Stimulated activated CD8-positive, alpha-beta memory T cell treated with anti-CD3 and anti-CD28 coated beads, Interleukin-4, amount 100 ng/mL, for 4 hours (primary cell): ENCODE data around the gene TOR3A.
A peak's percentile ranks its signal among the peaks of the same experiment; 100 is the strongest.
"Not testable (repeated sequence)": the region's sequence is repeated elsewhere in the genome, so short reads cannot be mapped to it uniquely, and the experiment has no call there.

Source experiments
- DNase-seq, 2 donors: peaks; one replicate each; pipeline ENCODE4 v3.0.0-alpha.2; 2020; ENCODE audit warnings: low read depth in 2 of 2, low spot score in 1 of 2

The TOR3A gene, protein sequence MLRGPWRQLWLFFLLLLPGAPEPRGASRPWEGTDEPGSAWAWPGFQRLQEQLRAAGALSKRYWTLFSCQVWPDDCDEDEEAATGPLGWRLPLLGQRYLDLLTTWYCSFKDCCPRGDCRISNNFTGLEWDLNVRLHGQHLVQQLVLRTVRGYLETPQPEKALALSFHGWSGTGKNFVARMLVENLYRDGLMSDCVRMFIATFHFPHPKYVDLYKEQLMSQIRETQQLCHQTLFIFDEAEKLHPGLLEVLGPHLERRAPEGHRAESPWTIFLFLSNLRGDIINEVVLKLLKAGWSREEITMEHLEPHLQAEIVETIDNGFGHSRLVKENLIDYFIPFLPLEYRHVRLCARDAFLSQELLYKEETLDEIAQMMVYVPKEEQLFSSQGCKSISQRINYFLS

DNA sequence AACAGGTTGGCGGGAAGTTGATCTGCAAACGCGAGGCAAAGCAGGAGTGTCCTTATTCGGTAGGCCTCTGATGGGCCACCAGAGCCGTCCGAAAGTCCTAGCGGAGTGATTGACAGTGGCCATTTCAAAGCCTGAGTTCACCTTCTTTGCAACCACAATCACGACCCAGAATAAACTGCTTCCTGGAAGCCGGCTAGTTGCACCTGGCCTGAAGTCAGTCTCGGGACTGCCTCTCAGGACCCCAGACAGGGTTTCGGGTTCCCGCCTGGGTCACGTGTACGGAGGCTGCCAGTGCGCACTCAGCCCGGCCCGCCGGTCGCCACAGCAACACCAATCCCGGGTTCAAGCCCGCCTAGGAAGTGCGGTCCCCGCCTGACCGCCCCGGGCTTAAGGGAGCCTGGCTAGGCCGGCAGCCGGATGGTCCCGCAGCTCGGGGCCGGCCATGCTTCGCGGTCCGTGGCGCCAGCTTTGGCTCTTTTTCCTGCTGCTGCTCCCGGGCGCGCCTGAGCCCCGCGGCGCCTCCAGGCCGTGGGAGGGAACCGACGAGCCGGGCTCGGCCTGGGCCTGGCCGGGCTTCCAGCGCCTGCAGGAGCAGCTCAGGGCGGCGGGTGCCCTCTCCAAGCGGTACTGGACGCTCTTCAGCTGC, at the start of gene TOR3A:
TSS of gene TOR3A (plus strand) at position 384 of the 646 bp plus-strand sequence. CDS start at position 443, 59 bp downstream.
- DNase-seq: peak in 1 of 2 donors; percentile 60

DNA sequence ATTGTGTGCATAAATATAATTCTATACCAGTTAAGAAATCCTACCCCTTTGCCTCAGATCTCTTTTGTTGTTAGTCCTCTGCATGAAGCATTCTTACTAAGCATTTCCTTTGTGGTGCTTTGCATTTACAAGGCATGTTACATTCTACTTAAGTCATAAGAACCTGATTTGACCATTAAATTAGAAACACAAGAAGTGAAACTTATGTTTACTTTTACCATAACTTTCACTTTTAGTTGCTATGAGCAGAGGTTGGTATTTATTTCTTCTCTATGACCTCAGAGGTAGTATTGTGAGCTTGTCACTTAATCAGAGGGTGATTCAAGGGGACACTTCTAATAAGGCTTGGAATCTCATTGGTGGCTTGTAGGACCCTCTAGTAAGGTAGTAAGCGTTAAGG, 47.1 kb upstream of the TOR3A start:
- DNase-seq: no peak

DNA sequence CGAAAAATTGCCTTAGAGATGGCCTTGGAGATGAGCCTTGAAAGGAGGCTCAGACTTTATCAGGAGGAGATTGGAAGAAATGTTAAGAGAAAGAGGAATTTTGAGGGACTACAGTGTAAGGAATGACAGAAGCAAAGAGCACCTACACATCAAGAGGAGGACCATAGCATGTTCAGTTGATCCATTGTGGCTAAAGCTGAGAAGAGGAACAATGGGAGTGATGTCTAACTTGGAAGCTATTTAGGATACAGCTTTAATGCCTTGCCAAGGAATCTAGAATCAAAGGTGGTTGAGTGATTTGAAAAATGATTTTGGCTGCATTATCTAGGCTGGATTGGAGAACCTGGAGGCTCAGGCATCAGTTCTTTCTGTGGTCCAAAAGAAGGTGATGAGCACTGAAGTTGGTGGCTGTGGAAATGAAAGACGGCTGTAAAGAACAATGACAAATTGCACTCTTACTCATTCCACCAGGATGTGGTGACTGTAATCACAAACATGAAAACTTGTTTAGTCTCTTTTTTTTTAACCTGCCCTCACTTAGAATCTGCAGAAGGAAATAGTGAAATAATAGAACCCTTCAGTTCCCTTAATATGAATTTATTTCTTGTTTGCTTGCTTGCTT, 44.9 kb upstream of the TOR3A start:
- DNase-seq: no peak

DNA sequence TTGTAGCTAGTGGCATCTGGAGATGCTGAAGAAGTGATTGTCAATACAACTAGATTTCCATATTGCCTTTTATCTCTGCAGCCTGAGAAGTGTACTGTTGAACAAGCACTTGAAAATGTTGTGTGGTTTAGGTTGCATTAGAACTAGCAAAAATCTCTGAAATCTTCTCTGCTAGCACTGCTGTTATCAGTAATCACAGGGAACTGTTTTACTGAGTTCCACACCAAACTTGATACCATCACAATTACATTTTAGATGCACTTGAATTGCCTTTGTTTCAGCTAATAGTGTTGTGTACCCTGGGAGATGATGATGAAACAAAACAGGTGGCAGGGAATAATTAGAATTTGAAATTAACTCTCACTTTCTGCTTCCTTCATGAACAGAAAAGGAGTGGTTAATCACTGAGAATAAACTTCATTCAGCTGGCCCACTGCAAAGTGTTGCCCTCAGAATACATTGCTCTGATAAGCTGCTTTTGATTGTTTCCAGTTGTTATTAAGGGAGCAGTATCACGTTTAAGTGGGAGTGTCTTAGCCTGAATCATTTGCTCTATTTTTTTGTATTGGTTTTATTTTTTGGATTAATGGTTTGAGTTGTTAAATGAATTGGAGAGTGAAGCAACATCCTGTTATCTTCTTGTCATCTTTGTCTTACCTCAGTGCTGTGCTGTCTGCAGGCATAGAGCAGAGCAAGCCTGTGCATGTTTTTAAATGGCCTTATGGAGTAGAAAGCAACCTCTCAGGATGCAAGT, 43.2 kb upstream of the TOR3A start:
- no peak for DNase-seq

DNA sequence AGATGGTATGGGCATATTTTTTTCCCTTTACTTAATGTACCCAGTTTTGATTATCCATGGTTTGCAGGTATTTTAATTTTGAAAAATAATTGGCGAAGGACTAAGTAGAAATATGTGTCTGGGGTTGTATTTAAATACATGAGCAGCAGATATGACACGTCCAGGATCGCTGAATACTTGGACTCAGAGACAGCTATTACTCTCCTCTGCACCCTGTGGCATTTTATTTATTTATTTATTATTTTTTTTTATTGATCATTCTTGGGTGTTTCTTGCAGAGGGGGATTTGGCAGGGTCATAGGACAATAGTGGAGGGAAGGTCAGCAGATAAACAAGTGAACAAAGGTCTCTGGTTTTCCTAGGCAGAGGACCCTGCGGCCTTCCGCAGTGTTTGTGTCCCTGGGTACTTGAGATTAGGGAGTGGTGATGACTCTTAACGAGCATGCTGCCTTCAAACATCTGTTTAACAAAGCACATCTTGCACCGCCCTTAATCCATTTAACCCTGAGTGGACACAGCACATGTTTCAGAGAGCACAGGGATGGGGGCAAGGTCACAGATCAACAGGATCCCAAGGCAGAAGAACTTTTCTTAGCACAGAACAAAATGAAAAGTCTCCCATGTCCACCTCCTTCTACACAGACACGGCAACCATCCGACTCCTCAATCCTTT, 42.2 kb upstream of the TOR3A start:
- DNase-seq: not testable (repeated sequence)

DNA sequence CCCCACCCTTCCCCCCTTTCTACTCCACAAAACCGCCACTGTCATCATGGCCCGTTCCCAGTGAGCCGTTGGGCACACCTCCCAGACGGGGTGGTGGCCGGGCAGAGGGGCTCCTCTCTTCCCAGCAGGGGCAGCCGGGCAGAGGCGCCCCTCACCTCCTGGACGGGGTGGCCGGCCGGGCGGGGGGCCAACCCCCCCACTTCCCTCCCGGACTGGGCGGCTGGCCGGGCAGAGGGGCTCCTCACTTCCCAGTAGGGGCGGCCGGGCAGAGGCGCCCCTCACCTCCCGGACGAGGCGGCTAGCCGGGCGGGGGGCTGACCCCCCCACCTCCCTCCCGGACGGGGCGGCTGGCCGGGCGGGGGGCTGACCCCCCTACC, 41.7 kb upstream of the TOR3A start:
- not testable (repeated sequence) for DNase-seq

DNA sequence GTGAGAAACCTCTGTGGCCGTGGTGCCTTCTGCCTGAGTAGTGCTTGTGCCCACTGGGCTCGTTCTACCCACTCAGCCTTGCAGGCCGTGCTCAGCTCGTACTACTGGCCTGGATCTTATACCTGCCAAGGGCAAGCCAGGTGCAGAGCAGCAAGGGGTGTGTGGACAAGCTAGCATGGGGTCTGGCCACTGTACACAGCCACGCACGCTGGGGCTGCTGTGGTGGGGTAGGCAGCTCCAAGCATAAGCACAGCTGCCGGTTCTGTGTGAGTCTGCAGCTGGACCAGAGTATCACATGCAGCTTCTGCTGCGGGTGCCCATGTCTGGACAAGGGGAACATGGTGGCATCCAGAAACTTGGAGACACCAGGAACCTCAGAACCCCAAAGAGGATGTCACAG, 39.8 kb upstream of the TOR3A start:
- DNase-seq: no peak

DNA sequence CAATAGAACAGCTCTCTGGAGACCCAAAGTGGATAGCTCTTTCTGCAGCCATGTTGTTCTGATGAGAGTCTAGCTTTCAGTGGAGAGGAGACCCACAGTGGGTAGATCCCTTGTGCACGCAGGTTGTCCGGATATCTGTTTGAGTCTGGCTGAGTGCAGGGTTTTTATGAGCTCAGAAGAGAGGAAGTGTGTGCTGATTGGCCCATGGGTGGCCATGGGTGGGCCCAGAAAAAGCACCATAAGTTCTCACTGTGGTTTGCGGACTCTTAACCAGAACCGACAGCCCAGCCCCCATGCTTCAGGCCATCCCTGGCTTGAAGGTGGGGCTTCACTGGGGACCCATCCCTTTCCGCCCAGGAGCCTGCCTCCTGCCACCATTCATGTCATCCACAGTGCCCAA, 39.2 kb upstream of the TOR3A start:
- no peak for DNase-seq

DNA sequence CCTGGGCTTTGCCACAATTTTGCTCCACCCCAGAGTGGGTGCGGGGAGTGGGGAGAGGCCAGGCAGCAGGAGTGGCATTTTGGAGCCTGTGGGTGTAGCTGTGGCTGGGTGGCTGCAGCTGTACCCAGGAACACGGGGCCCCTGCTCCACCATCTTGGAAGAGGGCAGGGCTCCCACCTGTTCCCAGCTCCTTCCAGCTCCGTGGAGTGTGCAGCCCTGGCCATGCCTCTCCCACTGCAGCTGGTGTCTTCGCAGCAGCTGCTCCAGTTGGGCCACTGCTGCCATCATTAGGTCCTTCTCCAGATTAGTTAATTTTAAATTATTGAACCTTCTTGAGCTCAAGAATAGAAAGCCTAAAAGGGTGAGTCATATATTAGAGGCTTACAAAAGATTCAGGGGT, 38.6 kb upstream of the TOR3A start:
- no peak for DNase-seq

DNA sequence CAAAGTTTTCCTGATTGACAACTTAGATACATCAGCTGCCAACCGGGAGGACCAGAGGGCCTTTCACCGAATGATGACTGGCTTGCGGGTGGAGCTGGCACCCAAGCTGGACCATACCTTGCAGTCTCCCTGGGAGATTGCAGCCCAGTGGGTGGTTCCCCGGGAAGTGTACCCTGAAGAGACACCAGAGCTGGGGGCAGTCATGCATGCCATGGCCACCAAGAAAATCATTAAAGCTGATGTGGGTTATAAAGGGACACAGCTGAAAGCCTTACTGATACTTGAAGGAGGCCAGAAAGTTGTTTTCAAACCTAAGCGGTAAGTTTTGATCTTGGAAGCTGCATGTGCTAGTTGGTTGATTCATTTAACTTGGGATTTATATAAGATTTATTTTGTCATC, 38.0 kb upstream of the TOR3A start:
- DNase-seq: no peak

DNA sequence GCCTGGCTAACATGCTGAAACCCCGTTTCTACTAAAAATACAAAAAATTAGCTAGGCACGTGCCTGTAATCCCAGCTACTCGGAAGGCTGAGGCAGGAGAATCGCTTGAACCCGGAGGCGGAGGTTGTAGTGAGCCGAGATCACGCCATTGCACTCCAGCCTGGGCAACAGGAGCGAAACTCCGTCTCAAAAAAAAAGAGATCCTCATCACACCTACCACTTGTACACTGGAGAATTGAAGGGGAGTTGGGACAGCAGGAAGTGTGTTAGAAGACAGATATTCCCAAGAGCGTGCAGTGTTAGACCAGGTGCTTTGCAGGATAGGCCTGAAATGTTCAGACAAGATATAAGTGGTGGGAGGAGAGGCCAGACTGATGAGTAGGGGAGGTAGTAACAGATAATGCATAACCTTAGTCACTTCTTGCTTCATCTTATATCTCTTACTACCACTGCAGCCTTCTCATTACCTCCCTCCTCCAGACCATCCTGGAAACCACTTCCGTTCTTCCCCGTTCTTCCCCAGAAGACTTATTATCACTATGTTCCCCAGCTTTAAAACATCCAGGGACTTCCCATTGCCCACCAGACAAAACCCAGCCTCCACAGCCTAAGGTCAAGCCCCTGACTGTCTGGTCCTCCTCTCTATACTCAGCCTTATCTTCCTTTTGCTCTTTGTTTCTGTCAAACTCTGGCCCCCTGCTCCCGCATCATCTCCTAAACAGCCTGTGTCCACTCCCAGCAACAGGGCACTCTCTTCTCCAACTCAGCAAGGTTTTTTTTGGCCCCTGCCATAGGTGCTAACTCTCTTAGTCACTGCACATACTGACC, 34.8 kb upstream of the TOR3A start:
- no peak for DNase-seq

DNA sequence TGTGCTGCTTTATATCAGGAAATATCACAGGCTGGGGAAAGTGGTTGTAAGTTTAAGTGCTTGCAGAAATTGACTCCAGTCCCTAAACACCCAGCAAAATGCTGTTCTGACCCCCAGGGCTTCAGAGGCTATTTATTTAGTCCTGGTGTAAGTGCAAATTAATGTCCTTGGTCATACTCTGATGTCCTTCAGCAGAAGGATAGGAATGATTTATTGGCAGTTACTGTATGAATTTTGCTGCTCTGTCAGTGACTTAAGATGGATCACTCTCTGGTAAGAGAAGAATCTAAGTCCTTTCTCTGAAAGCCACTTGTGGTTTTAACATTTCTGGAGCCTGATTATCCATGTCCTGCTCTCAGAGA, 34.3 kb upstream of the TOR3A start:
- DNase-seq: no peak

DNA sequence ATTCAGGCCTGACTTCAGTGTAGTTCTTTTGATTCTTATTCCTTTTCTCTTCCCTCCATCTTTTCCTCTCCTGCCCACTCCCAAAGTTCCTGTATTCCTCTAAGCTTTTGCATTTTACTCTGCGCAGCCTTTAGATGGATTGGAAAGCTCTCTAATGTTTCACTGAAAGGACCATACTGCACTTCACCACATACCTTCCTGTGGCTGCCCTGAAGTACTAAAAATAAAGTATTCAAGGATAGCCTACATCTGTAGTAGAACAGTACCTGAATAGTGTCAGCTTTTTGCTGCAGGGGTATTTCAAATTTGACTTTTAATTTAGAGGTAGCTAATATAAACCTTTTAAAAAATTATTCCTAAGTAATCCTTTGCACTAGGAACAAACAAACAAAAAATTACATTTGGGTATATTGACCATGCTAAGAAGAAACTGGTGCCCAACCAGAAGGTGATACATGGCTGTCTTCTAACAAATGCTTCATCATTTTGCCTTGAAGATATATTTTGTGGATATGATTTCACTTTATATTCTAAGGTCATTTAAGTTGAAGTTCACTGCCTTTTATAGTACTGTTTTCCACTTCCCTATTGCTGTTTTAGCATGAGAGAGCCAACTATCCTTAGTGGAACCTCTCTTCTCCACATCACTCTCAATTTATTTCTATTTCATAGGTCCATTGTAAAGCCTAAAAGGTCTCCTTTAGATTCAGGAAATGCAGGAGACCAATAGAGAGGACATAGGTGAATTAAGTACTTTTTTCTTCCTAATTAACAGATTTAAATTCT, 33.3 kb upstream of the TOR3A start:
- DNase-seq: no peak

DNA sequence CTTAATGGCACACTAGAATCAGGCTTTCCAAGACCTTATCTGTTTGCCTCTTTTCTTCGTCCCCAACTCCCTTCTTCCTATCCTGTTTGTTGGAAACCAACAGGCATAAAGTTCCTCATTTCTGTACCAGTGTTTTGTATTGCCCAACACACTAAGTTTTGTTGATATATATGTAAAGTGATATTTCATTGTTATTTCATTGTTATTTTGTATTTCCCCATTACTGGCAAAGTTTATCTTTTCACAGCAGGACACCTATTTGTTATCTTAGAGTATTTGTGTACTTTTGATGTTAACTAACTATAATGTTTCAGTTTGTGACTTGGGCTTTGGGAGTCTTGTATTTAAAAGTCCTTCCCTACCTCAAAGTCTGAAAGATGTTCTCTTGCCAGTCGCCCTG, 29.1 kb upstream of the TOR3A start:
- DNase-seq: no peak

DNA sequence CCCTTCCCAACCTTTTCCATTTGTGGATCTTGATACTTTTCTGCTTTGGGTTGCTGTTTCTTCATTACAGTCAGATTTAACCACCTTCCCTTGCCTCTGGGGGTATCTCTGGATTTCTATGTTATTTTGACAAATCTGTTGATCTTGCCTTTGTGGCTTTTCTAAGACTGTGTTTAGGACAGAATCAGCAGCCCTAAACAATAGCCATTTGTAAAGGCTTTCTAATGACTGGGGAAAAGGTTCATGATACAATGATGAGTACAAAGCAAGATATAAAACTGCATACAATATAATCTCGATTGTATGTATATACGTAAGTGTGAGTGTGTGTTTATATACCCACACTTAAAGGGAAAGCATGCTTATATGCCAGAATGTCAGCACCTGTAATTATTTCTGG, 28.4 kb upstream of the TOR3A start:
- DNase-seq: no peak

DNA sequence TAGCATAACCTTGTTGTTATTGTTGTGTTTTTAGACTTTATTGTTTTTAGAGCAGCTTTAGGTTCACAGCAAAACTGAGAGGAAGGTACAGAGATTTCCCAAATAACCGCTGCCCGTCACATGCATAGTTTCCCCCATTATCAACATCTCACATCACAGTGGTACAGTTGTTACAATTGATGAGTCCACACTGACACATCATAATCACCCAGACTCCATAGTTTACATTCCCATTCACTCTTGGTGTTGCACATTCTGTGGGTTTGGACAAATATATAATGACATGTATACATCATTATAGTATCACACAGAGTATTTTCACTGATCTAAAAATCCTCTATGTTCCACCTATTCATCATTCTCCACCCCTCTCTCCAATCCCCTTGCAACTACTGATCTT, 25.9 kb upstream of the TOR3A start:
- no peak for DNase-seq

DNA sequence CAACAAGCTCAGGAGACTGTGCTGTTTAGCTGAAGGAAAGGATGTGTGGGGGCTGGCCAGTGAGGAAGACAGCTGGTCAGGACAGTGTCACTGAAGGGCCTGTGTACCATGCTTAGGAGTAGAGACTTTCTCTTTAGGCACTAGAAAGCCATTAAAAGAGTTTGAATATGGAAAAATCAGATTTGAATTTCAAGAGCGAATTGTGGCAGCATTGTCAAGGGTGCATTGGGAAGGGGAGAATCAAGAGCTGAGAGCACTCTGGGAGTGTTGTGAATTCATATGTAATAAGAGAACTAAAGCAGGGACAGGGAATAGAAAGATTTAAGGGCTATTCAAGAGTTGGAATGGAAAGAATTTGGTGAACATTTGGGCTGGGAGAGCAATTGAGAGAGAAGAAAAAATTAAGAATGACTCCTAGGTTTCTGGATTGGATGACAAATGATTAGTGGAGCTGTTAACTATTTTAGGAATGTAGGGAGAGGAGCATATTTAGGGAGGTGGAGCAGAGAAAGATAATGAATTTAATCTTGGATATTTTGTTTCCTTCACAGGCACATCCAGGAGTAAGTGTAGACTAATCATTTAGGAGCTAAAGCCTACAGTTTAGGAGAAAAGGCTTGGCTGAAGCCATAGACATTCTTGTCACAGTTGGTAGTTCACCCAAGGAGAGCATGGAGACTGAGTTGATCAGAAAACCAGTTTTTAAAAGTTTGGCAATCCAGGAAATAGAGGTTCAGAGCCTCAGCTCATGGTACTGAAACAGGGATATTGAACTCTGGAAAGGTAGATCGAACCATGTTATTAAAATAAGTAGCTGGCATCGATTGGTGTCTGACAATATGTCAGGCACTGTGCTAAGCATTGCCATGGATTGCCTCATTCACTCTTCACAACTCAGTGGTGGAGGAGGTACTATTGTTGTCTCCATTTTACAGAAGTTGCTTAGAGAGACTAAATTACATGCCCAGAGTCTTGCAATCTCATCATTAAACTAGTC, 23.1 kb upstream of the TOR3A start:
- DNase-seq: no peak
